ENCODE measurements around the gene PPP3R1. TPM values are rescaled to one million over a fixed set of nuclear protein-coding genes. Genes with fewer than 3 reads are reported as not detected.

PPP3R1 gene
- total and polyA plus RNA-seq, 2 of the 4 experiments (the other 2 are of a cell fraction): 9.1 to 17.3 TPM

GRCh38 chr2:68241732-68242131 is 10.6 kb downstream of the PPP3R1 start:
- Histone ChIP-seq H3K27ac (ENCODE audit: insufficient read depth, low read length) (no peak overlapping the region), H2BK15ac (ENCODE audit: low read depth, low read length) (no peak overlapping the region), H2BK5ac (ENCODE audit: low read depth, low read length, poor library complexity, severe bottlenecking) (no peak overlapping the region), H3K4me3 (ENCODE audit: insufficient read depth, low read depth, low read length) (no peak overlapping the region), H4K91ac (ENCODE audit: insufficient read depth, low read depth, low read length) (no peak overlapping the region), H3K9me3 (ENCODE audit: control insufficient read depth, insufficient read depth, low read length) (no peaks in the 10 kb centered on the region), H3K27me3 (ENCODE audit: control insufficient read depth, insufficient read depth, low read length) (no peaks in the 10 kb centered on the region), H3K4ac (ENCODE audit: low read depth, low read length) (no peak overlapping the region), H2BK120ac (ENCODE audit: low read depth, low read length) (no peak overlapping the region), H4K20me1 (ENCODE audit: insufficient read depth, low read length) (peaks cover 91% of the 10 kb centered on the region), H3K36me3 (ENCODE audit: control insufficient read depth, insufficient read depth, low read length) (peaks cover 10% of the 10 kb centered on the region), H2AK5ac (ENCODE audit: low read depth, low read length) (no peak overlapping the region), H2AK9ac (replicated peaks; ENCODE audit: low read depth, low read length, poor library complexity) (no peak overlapping the region), H3K9me1 (ENCODE audit: insufficient read depth, low read length) (peaks cover 6% of the 10 kb centered on the region), H4K8ac (ENCODE audit: low read depth in 2 of 2, low read length in 2 of 2) (no peak overlapping the region), H3K18ac (ENCODE audit: low read depth, low read length) (no peak overlapping the region), H3K14ac (replicated peaks; ENCODE audit: low read depth, low read length) (no peak overlapping the region), H3K4me1 (ENCODE audit: control insufficient read depth, insufficient read depth, low read length) (peaks cover 19% of the 10 kb centered on the region), H2AFZ (replicated peaks; ENCODE audit: low read length, poor library complexity) (no peak overlapping the region), H3K56ac (ENCODE audit: extremely low read depth, insufficient read depth, low read length) (no peak overlapping the region), H4K5ac (ENCODE audit: low read depth, low read length) (no peak overlapping the region), H3K79me1 (ENCODE audit: low read depth in 1 of 2, low read length in 2 of 2) (peaks cover 0 to 47% of the 10 kb centered on the region in 2 experiments; a peak in 3 of 4 replicates), H3K23ac (ENCODE audit: low read depth, low read length) (no peak overlapping the region), H2BK20ac (ENCODE audit: low read depth, low read length) (no peak overlapping the region), H3K9ac (ENCODE audit: low read depth, low read length) (no peak overlapping the region), H3K4me2 (ENCODE audit: low read depth, low read length) (no peak overlapping the region)
- DNase-seq (no peak), ATAC-seq (ENCODE audit: low read depth) (no peak)
- ChIA-PET CTCF (interaction anchor here (0.6 kb wide), 1 partner anchor 1713 kb away, joined by 3 read pairs; no protein-coding TSS in a partner anchor), POLR2A (ENCODE audit: unreplicated experiment) (no interaction called here)
- no CpG with 5 or more reads among the region's 2 CpGs for WGBS, 2 experiments (ENCODE audit: extremely low coverage in 2 of 2, insufficient read length in 1 of 2)
- TF ChIP-seq BHLHE40 (IDR thresholded peaks at IDR 0.05; ENCODE audit: low read depth, low read length) (no peak), POLR2A (IDR thresholded peaks at IDR 0.05; ENCODE audit: low read depth, low read length) (no peak), CEBPB (IDR thresholded peaks at IDR 0.05; ENCODE audit: low read depth, low read length) (no peak), SMC3 (IDR thresholded peaks at IDR 0.05; ENCODE audit: low read depth, low read length) (no peak), MAFK (IDR thresholded peaks at IDR 0.05; ENCODE audit: low read depth, low read length) (no peak), RAD21 (IDR thresholded peaks at IDR 0.05; ENCODE audit: low read length) (no peak), ELK1 (IDR thresholded peaks at IDR 0.05; ENCODE audit: borderline replicate concordance, low read depth, low read length) (no peak), MAZ (IDR thresholded peaks at IDR 0.05; ENCODE audit: borderline replicate concordance, low read depth, low read length) (no peak), MXI1 (IDR thresholded peaks at IDR 0.05; ENCODE audit: borderline replicate concordance, low read depth, low read length) (no peak), FOS (IDR thresholded peaks at IDR 0.05; ENCODE audit: low read depth, low read length) (no peak), CTCF (conservative IDR thresholded peaks at IDR 0.05; ENCODE audit: low read depth, low read length) (no peak), NFE2L2 (IDR thresholded peaks at IDR 0.05; ENCODE audit: low read depth, low read length) (no peak), CHD1 (IDR thresholded peaks at IDR 0.05; ENCODE audit: low read depth, low read length) (no peak), RFX5 (IDR thresholded peaks at IDR 0.05; ENCODE audit: low read depth, low read length) (no peak), RCOR1 (IDR thresholded peaks at IDR 0.05; ENCODE audit: insufficient replicate concordance, low read length) (no peak)
- in situ Hi-C loops (cut with MboI; ENCODE audit: low sequenced_read_pairs): loop anchor here (10.0 kb wide), 1 partner anchor 47 kb away; no protein-coding TSS in a partner anchor
- BruUV-seq (replicated peaks): no TSS peak
- intact Hi-C loops (cut with micrococcal nuclease): no loop called here
- dilution Hi-C loops (cut with HindIII; ENCODE audit: low sequenced_read_pairs, unreplicated experiment): no loop called here
